CD4-positive, alpha-beta T cell (primary cell): ENCODE results near the gene ANKS1B. TPM values are rescaled to one million over a fixed set of nuclear protein-coding genes. Genes with fewer than 3 reads are reported as not detected.

Experiments
- ATAC-seq: fragments of 200-7000 bp; cut with Tn5 transposase; one replicate; pipeline ENCODE4 v1.10.0; 2022; ENCODE audit warnings: mild to moderate bottlenecking; ENCODE audit not compliant: poor library complexity
- CTCF ChIA-PET: fragments of 350-600 bp; sonication (Branson Sonifier 250); formaldehyde crosslinking; loops from one replicate; lab custom pipeline; 2021; ENCODE audit warnings: antibody characterized with exemption, inconsistent platforms; lab: Charles Lee
- POLR2A ChIA-PET: fragments of 350-600 bp; sonication (Branson Sonifier 250); formaldehyde crosslinking; loops from one replicate; lab custom pipeline; 2021; ENCODE audit warnings: antibody characterized with exemption, inconsistent platforms; lab: Charles Lee
- DNase-seq, 14 experiments: peaks; one replicate each; pipeline ENCODE4 v3.0.0-alpha.2; 2013 to 2020; ENCODE audit warnings: mixed read lengths in 2 of 14
- H3K27ac ChIP-seq, 2 donors: one replicate each; pipeline versions ENCODE4 v1.5.1 to v1.7.0; 2013; ENCODE audit warnings: low read length in 2 of 2, low read depth in 1 of 2, mild to moderate bottlenecking in 1 of 2
- H3K27me3 ChIP-seq, 2 experiments: 1 replicate in 1 of 2; 2 replicates in 1 of 2; pipeline versions ENCODE4 v1.6.1 to v1.7.0; 2013; ENCODE audit warnings: low read length in 2 of 2, control low read depth in 1 of 2, mild to moderate bottlenecking in 1 of 2, moderate library complexity in 1 of 2; ENCODE audit not compliant: insufficient read depth in 2 of 2, control insufficient read depth in 1 of 2
- H3K36me3 ChIP-seq: one replicate; pipeline ENCODE4 v1.6.1; 2013; ENCODE audit warnings: low read length, control low read depth; ENCODE audit not compliant: insufficient read depth
- H3K4me1 ChIP-seq: one replicate; pipeline ENCODE4 v1.6.1; 2013; ENCODE audit warnings: low read length, control low read depth; ENCODE audit not compliant: insufficient read depth
- H3K4me3 ChIP-seq: one replicate; pipeline ENCODE4 v1.5.1; 2013; ENCODE audit warnings: mild to moderate bottlenecking, low read length, moderate library complexity
- H3K9me3 ChIP-seq, 2 experiments: 1 replicate in 1 of 2; 2 replicates in 1 of 2; pipeline versions ENCODE4 v1.6.1 to v1.7.0; 2013; ENCODE audit warnings: low read length in 2 of 2, mild to moderate bottlenecking in 2 of 2, control low read depth in 1 of 2, moderate library complexity in 1 of 2; ENCODE audit not compliant: control insufficient read depth in 1 of 2, insufficient read depth in 1 of 2
- H3K27ac Mint-ChIP-seq: one replicate; pipeline ENCODE4 v1.8.0; 2020; ENCODE audit warnings: mixed read lengths
- H3K27me3 Mint-ChIP-seq: one replicate; pipeline ENCODE4 v1.8.0; 2021; ENCODE audit warnings: mixed read lengths
- H3K36me3 Mint-ChIP-seq: one replicate; pipeline ENCODE4 v1.8.0; 2021; ENCODE audit warnings: low read depth, mixed read lengths
- H3K4me1 Mint-ChIP-seq: one replicate; pipeline ENCODE4 v1.8.0; 2021; ENCODE audit warnings: low read depth, mixed read lengths
- H3K4me3 Mint-ChIP-seq: one replicate; pipeline ENCODE4 v1.8.0; 2020; ENCODE audit warnings: mild to moderate bottlenecking, mixed read lengths
- H3K9me3 Mint-ChIP-seq: one replicate; pipeline ENCODE4 v1.8.0; 2020; ENCODE audit warnings: mixed read lengths
- intact Hi-C, 2 experiments: fragments of 100-400 bp; cut with DNase I in 1 of 2; cut with micrococcal nuclease in 1 of 2; formaldehyde crosslinking; loops; one replicate each; pipeline versions ENCODE4 v1.15.1 to v1.9.0; 2023 to 2025; cut with DNase I, micrococcal nuclease
- total RNA-seq, 174 experiments: library from RNA in 2 of 174; stranded (reverse) in 2 of 174; gene quantifications; one replicate each; pipeline ENCODE4 v1.2.3 and lab custom pipeline; 2021 to 2026
- TF ChIP-seq, protein P1 (sequence below): fragments of 200-600 bp; IDR thresholded peaks from one replicate; pipeline ENCODE4 v1.8.0; 2022; ENCODE audit warnings: antibody characterized with exemption, mild to moderate bottlenecking

The ANKS1B gene
- total RNA-seq, 2 experiments from 2014 or later: 0.16 to 1.1 TPM

GRCh38 chr12:99224237-99224636 lies 760.5 kb downstream of the ANKS1B start:
- Histone ChIP-seq H3K27me3 (no peaks in the 10 kb centered on the region), H3K36me3 (no peaks in the 10 kb centered on the region), H3K4me3 (no peak overlapping the region), H3K9me3 (no peaks in the 10 kb centered on the region), H3K27ac (no peak overlapping the region), H3K4me1 (no peaks in the 10 kb centered on the region)
- intact Hi-C loops: no loop called here
- POLR2A ChIA-PET: no interaction called here
- TF ChIP-seq, protein P1, sequence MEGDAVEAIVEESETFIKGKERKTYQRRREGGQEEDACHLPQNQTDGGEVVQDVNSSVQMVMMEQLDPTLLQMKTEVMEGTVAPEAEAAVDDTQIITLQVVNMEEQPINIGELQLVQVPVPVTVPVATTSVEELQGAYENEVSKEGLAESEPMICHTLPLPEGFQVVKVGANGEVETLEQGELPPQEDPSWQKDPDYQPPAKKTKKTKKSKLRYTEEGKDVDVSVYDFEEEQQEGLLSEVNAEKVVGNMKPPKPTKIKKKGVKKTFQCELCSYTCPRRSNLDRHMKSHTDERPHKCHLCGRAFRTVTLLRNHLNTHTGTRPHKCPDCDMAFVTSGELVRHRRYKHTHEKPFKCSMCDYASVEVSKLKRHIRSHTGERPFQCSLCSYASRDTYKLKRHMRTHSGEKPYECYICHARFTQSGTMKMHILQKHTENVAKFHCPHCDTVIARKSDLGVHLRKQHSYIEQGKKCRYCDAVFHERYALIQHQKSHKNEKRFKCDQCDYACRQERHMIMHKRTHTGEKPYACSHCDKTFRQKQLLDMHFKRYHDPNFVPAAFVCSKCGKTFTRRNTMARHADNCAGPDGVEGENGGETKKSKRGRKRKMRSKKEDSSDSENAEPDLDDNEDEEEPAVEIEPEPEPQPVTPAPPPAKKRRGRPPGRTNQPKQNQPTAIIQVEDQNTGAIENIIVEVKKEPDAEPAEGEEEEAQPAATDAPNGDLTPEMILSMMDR: no peak
- Mint-ChIP-seq H3K4me1 (no peaks in the 10 kb centered on the region), H3K4me3 (no peak overlapping the region), H3K27ac (no peak overlapping the region), H3K27me3 (no peaks in the 10 kb centered on the region), H3K9me3 (peaks cover 3% of the 10 kb centered on the region), H3K36me3 (no peaks in the 10 kb centered on the region)
- DNase-seq (no peak), ATAC-seq (no peak)
- CTCF ChIA-PET: no interaction called here

DNA sequence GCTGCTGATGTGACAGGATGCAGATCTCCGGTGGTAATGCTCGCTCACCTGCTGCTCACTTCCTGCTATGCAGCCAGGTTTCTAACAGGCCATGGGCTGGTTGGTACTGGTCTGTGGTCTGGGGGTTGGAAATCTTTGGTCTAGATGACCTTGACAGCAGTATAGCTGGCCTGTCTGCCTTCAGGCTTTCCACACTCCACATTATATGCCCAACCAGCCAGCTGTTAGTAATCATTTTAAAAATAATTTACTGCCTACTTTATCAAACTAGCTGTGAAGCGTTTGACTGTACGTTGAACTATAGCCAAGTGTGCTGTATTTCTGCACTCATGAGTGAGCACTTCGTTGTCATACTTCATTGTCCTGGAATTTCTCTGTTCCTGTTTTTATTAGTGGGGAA lies 761.2 kb downstream of the ANKS1B start:
- CTCF ChIA-PET: no interaction called here
- no peak for ATAC-seq

GRCh38 chr12:99213047-99213446 lies 771.7 kb downstream of the ANKS1B start:
- H3K36me3 Mint-ChIP-seq: no peaks in the 10 kb centered on the region
- no peak overlapping the region for H3K4me3 Mint-ChIP-seq
- peaks cover 7% of the 10 kb centered on the region for H3K9me3 Mint-ChIP-seq
- no peaks in the 10 kb centered on the region for H3K27me3 Mint-ChIP-seq
- DNase-seq: no peak
- no peaks in the 10 kb centered on the region for H3K4me1 Mint-ChIP-seq
- ATAC-seq: no peak
- no peak overlapping the region for H3K27ac Mint-ChIP-seq
- Histone ChIP-seq H3K4me1 (no peaks in the 10 kb centered on the region), H3K9me3 (peaks cover 0 to 5% of the 10 kb centered on the region in 2 experiments), H3K36me3 (no peaks in the 10 kb centered on the region), H3K27ac (no peak overlapping the region), H3K27me3 (no peaks in the 10 kb centered on the region), H3K4me3 (no peak overlapping the region)
- TF ChIP-seq, protein P1: no peak
- intact Hi-C loops: no loop called here
- CTCF ChIA-PET: no interaction called here
- POLR2A ChIA-PET: no interaction called here

More for the DNA sequence above, 761.2 kb downstream of the ANKS1B start:
- Histone ChIP-seq H3K4me3 (no peak overlapping the region), H3K4me1 (no peaks in the 10 kb centered on the region), H3K27me3 (no peaks in the 10 kb centered on the region), H3K9me3 (no peaks in the 10 kb centered on the region), H3K36me3 (no peaks in the 10 kb centered on the region), H3K27ac (no peak overlapping the region)
- Mint-ChIP-seq H3K27ac (no peak overlapping the region), H3K36me3 (no peaks in the 10 kb centered on the region), H3K9me3 (peaks cover 5% of the 10 kb centered on the region), H3K4me1 (no peaks in the 10 kb centered on the region), H3K4me3 (no peak overlapping the region), H3K27me3 (no peaks in the 10 kb centered on the region)
- TF ChIP-seq, protein P1: no peak
- no peak for DNase-seq
- intact Hi-C loops: no loop called here
- POLR2A ChIA-PET: no interaction called here
